Activated T-helper 9 cell treated with anti-CD3 and anti-CD28 coated beads, Interleukin-2, amount 50 U/mL, for 16 hours (primary cell): Measurements from ENCODE around the gene FAM78B.

Source experiments
- DNase-seq: peaks from one replicate; pipeline ENCODE4 v3.0.0-alpha.2; 2020; ENCODE audit warnings: low read depth

The FAM78B gene

DNA sequence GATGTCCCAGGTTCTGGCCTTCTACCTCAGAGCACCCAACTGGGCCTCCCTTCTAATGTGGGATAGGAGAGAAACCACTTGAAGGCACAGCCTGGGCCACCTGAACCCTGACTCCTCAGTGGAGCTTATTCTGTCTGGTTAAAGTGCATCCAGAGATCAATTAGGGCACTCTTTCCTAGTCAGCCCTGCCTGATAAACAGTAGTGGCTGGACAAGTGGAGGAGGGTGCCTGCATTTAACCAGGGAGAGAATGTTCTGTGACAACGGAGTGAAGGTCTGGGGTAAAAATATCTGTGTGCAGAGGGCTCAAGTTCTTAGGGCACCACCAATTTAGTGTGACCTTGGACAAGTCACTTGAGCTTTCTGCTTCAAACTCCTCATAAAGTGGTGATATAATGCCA is 101.8 kb downstream of the FAM78B start:
- DNase-seq, result no peak

DNA sequence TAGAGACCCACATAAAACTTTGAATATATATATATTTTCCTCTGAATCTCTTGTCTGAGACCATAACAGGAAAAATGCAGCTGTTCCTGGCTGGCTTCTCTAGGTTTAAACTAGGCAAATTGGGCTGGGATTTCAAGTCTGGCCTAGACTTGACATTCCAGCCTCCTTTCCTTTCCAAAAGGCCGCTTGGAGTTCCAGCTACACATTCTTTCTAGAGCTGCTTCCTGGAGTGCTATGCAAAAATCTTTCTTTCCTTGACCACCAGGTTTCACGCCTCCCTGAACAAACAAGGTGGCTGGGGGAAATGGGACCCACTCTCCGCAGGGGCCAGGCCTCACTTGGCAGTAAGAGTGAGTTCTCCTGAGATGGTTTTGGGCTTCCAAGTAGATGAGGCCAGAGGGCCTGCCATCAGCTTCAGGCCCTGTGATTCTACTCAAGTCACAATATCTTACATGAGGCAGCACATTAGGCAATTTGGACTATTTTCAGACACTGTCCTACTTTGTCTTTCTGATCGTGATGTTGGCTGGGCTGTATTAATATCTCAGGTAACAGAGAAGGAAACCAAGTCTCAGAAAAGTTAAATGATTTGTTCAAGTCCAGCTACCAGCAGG is 102.4 kb downstream of the FAM78B start:
- no peak for DNase-seq

DNA sequence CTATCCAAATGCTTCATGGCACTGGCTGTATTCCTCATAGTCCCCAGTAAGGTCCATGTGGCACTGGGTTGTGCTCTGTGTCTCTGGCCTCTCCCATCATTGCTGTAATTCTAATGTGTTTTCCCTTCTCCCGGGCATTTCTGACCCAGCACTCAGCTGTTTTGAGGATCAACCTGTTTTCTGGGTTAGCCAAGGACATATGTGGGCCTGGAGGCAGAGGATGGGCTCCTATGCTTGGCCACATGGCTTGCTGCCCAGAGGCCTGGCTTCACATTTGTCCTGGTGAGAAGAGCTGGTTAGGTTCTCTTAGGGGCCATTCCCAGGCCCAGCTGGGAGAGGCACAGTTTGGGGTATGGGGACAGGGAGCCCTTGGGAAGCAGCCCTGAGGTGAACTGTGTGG is 103.1 kb downstream of the FAM78B start:
- DNase-seq, result no peak

DNA sequence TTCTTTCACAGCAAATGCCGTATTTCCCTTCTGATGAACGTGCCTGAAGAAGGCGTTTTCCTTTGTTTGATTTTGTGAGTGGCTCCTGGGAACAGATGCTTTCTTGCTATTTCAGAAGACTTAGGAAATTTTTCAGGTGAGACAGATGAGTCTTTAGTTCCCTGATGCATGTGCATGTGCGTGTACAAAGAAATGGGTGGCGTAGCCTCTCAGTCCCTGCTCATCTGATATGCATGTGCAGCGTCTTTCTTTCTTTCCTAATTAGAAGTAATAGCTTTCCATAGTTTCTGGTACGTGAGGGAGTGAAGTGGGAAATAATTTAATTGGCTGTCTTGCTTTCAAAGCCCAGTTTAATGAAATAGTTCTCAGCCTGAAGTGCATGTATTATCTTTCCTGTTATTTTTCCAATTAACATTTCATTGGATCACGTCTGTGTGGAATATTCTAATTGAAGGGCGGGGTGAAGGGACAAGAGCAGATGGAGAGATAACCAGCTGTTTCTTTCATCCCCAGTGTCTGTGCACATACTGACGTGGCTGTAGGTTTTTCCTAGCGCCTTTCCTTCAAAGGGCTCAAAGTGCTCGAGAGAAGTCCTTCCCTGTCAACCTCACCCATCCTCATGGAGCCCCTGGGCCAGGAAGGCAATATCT is 104.3 kb downstream of the FAM78B start:
- DNase-seq, result no peak

DNA sequence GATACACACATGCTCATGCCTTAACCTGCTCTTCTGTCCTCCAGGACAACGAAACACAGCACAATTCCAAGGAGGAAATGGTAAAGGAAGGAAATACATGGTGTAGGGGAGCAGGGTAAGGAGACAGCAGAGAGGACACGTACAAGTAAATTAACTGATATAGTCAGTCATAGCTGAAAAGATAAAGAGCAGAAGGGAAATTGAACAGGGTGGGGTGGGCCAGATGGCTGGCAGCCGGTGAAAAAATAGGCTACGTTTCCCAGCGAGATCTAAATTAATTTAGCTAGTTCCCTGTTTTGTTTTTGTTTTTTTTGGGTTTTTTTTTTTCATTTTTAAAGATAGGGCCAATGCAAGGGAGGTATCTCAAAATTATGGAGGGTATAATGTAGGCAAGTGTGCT is 109.2 kb downstream of the FAM78B start:
- DNase-seq, result no peak

DNA sequence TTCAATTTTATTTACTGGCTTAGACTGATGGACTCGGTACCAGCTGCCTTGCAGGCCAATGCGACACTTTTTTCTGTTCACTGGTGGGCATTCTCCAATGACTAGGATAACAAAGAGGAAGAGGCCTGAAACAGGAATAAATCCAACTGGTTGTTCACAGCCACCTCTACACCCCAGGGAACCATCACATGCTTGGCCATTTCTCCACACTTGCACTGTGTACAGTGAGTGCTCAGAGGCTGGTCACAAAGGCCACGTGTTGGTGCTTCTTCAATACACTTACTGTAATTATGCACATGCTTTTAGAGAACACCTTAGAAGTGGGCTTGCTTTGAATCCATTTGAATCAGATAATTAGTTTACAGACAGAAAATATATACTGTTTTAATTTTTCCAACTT is 113.4 kb downstream of the FAM78B start:
- DNase-seq, result no peak

DNA sequence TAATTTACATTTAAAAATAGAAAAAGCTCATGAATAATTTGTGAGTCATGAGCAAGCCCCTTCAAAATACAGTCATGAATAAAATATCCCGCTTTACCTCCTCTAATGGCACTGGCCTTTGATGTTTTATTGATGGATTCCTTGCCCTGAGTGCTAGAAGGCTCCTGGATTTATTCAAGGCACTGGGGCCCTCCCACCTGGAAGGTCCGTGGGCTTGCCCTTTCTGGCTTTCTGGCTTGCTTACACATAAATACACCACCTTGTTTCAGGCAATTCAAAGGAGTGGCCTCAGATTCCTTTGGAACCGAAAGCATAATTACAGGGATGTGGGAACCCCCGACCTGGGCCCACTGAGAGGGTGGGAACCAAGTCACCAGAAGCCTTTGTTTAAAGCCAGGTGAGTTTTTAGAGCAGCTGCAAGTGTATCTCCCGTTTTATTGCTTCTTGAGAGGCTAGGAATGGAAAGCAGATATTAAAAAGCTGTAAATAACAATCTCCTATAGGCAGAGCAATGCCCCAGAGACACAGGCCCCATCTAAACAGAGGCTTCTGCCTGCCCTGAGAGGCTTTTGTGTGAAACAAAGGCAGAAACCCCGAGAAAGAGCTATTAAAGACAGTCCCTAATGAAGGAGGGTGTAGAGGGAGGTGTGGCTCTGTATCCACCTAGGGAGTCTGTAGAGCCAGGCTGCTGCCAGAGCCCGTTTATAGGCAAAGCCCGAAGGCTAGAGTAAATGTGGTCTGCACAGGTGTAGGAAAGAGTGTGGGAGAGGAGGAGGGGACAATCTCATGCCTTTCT is 126.4 kb downstream of the FAM78B start:
- no peak for DNase-seq

DNA sequence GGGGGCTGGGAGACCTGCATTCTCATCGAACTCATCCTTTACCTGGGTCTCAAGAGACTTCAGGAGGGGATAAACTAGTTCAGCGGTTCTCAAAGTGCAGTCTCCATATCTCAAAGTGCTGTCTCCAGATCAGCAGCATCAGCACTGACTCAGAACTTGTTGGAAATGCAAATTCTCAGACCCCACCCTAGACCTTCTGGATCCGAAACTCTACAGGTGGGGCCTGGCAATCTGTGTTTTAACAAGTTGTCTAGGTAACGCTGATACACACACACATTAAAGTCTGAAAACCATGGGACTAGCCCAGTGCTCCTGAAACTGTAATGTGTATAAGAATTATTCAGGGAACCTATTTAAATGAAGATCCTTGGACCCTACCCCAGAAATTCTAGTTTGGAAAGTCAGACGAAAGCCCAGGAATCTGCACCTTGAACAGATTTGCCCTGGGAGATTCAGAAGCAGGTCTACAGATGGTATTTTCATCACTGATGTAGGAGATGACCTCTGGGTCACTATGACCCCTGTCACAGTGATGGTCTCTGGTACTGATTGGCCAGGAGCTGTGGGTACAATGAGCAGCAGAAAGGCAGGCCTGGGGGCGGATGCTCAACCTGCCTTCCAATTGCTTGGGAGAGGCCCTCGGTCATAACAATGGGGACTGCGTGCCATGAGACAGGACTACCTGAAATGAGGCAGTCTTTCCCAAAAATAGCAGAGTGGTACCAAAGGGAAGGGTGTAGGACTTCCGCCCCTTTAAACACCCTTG is 127.2 kb downstream of the FAM78B start:
- no peak for DNase-seq

DNA sequence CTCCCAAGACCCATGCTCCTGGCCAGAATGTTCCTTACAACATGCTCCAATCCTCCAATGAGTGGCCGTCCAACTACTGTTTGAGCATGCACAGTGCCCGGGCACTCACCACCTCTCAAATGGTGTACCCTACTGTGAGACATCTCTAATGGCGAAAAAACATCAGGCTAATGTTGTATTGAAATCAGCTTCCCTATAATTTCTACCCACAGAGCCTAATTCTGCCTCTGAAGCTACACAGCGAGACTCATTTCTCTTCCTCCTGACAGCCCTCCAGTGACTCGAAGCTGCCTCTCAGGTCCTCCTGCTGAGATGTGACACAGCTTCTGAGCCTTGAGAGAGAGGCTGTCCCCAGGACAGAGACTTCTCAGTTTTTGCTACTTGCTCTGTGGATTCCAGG is 130.7 kb downstream of the FAM78B start:
- no peak for DNase-seq

DNA sequence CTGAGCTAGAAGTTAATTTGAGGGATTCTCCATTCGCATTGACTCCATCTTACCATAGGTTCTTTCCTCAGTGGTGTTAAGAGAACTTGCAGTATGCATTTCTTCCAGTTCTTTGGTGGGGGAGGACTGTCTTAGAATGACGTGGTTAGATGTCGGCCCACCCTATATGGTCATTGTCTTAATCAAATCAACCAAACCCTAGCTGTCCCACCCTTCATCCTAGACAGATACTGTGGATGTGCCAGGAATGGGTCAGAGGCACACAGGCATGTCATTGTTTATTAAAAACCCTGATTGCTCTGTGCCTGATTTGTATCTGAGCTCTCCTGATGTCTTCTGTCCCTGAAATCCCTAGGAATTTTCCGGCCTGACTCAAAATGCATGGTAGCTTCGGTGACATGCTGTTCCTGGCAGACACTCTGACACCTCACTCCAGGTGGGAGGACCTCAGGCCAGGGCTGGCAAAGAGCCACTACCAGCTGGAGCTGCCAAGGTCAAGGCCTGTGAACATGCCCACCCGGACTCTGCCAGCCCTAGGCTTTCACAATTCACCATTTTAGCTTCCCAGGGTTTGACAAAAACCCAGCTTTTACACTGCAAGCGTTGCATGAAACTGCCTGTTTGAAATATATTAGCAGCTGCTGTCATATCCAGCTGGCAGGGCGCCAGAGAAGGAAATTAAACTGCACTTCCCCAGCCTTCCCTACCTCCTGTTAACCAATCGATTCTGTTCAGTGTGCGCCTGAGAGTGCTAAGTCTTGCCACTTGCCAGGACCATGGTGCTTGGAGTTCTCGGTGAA is 134.0 kb downstream of the FAM78B start:
- no peak for DNase-seq

DNA sequence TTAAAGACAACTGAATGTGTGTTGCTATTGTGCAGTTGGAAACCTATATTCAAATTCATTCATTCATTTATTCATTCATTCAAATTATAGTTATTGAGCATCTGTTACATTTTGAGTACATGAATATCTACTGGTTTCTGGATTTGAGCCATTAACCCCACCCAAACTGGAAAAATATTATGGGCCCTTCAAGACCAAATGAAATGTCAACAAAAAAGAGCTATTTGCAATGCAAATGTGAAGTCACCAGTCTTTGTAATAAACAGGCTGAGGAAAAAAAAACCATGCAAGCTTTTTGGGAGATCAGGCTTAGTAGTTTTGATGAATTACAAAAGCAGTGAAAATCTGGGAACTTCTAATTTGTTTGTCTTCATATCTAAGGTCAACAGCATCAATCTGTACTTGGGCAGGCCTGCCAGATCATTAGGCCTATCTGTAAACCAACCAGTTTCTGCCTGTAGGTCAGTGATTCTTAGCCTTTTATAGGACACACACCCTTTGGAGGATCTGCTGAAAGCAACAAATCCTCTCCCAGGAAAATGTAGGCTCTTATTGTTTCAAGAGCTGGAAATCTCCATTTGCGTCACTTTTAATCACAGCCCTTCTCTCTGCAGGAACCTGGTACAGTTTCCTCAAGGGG is 134.7 kb downstream of the FAM78B start:
- DNase-seq, result no peak

DNA sequence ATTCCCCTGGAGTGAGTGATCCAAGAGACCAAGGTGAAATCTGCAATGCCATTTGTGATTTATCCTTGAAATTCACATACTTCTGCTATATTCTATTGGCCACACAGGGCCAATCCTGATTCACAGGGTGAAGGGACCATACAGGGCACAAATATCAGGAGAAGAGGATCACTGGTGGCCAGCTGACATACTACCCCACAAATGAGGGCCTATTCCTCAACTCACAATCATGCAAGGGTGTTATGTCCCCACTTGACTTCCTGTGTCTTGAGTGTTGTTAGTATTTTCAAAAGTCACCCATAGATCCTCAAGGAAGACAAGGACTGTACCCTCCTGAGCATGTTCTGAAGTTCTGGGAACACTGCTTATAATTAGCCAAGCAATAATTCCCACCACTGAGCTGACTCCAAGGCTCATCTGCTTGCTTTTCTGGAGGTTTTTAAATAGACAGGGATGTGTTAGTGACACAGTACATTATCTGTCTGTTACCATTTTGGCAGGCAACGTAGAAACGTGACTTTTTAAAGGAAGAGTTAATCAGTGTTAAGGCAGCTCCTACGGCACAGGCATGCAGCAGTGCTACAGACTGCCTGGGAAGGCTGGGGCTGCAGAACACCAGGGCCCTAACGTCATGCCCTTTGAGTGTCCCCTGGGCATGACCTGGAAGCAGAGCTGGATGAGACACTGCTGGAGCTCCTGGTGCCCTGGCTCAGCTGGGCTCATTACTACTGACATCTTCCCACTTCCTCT is 137.4 kb downstream of the FAM78B start:
- no peak for DNase-seq

DNA sequence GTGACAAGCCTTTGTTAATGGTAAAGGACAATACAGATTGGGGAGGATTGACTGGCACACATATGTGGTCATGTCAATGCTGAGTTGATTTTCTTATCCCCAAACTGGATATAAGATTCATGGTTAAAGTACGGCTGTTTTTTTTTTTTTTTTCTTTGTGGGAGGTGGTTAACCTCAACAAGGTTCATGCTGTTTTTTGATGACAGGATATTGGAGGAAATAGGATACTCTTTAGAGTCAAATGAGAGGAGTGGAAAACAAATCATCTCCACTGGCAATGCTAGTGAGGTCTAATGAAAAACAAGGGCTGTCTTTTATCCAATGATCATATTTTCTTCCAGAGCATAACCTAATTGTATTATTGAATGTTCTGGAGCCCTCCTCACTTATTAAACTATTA is 140.2 kb downstream of the FAM78B start:
- no peak for DNase-seq

DNA sequence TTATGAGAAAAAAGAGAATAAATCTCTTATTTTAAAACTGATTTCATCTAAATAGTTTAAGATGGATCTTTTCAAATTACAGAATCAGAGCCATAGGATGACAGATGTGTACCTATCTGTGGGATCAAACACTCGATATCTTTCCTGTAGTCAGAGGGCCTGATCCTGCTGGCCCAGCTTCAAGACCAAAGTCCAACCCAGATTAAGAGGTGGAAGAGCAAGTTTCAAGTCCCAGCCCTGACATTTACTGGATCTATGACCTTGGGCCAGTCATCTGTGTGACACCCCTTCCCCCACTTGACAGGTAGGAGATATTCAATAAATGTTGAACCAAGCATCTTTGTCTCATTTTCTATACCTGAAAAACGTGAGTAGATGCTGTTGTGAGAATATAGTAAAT is 140.7 kb downstream of the FAM78B start:
- no peak for DNase-seq

DNA sequence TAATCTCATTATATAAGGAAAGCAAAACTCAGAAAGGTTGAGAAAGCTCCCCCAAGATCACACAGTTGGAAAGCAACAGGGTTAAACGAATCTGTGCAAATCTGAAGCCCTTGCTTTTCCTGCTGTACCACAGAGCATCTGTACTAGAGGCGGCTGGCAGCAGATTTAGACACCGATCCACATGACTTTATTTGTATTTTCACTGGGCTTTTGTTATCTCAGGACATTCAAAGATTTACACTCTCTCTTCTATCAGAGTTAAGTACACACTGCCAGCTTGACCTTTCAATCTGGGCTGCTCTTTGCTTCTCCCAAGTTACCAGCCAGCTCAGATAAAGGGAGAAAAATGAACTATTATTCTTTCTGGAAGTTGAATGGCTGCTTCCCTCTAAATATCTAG is 146.6 kb downstream of the FAM78B start:
- DNase-seq, result no peak
